GM12878 (cell line): Measurements from ENCODE around the gene LIMA1. TPM values are rescaled to one million over a fixed set of nuclear protein-coding genes. Genes with fewer than 3 reads are reported as not detected.

ENCODE experiments used
- BACH1 ChIP-seq: fragments of 450-650 bp; IDR thresholded peaks from 2 replicates; pipeline ENCODE4 v1.6.1; 2017; ENCODE audit warnings: mild to moderate bottlenecking, borderline replicate concordance
- BRCA1 ChIP-seq: IDR thresholded peaks from 2 replicates; pipeline ENCODE4 v1.6.1; 2011; ENCODE audit warnings: low read depth, low read length, improper control_type of control experiment
- CBFB ChIP-seq: IDR thresholded peaks from 2 replicates; pipeline ENCODE4 v1.6.1; 2016; ENCODE audit warnings: antibody characterized with exemption, low read depth
- DPF2 ChIP-seq: fragments of 450-650 bp; IDR thresholded peaks from 2 replicates; pipeline ENCODE4 v1.6.1; 2017; ENCODE audit warnings: mild to moderate bottlenecking
- GATAD2B ChIP-seq: fragments of 450-650 bp; conservative IDR thresholded peaks from 2 replicates; pipeline ENCODE4 v1.6.1; 2017; ENCODE audit warnings: low read depth, mild to moderate bottlenecking, moderate library complexity
- MEF2B ChIP-seq: fragments of 450-650 bp; IDR thresholded peaks from 2 replicates; pipeline ENCODE4 v1.6.1; 2018; ENCODE audit warnings: mild to moderate bottlenecking, moderate library complexity; ENCODE audit not compliant: partially characterized antibody, poor library complexity, severe bottlenecking
- POLR2A ChIP-seq: IDR thresholded peaks from 2 replicates; pipeline ENCODE4 v1.6.1; 2011; ENCODE audit warnings: low read depth, mild to moderate bottlenecking, low read length
- POU2F2 ChIP-seq: IDR thresholded peaks from 3 replicates; pipeline ENCODE4 v1.6.1; 2011; ENCODE audit warnings: low read depth, mild to moderate bottlenecking, low read length, borderline replicate concordance
- RB1 ChIP-seq: fragments of 450-650 bp; formaldehyde crosslinking; IDR thresholded peaks from 2 replicates; pipeline ENCODE4 v1.6.1; 2017; ENCODE audit warnings: mild to moderate bottlenecking, borderline replicate concordance
- SIN3A ChIP-seq: IDR thresholded peaks from 2 replicates; pipeline ENCODE4 v1.6.1; 2012; ENCODE audit warnings: low read depth, low read length, improper control_type of control experiment
- SP1 ChIP-seq: IDR thresholded peaks from one replicate; pipeline ENCODE4 v1.6.1; 2011; ENCODE audit warnings: low read depth, low read length
- SRF ChIP-seq, 2 experiments: IDR thresholded peaks; 2 replicates each; pipeline ENCODE4 v1.6.1; 2011; ENCODE audit warnings: low read depth in 2 of 2, low read length in 2 of 2, mild to moderate bottlenecking in 1 of 2, moderate library complexity in 1 of 2
- polyA plus RNA-seq, 11 experiments: library from polyadenylated mRNA; depleted of rRNA in 4 of 11; unstranded in 6 of 11; stranded (reverse) in 5 of 11; fragments of >200 nt; fragmentation: Nextera tagmentation in 4 of 11; fragmentation: Illumina TruSeq in 1 of 11; extraction: Ambion mirVana in 4 of 11; extraction: Trizol in 1 of 11; gene quantifications; 1 replicate in 1 of 11; 2 replicates in 10 of 11; pipeline versions ENCODE4 v1.2.1 to v1.2.3, GENCODE V29; 2011 to 2016; ENCODE audit warnings: inconsistent platforms in 2 of 11, missing spikeins in 2 of 11, low read depth in 1 of 11
- total RNA-seq, 4 experiments: library from RNA; depleted of rRNA in 3 of 4; stranded (reverse); fragments of >200 nt in 3 of 4; fragmentation: Illumina TruSeq in 1 of 4; extraction: Trizol in 1 of 4; gene quantifications; 2 replicates each; pipeline versions ENCODE4 v1.2.1 to v1.2.3, GENCODE V29; 2013 to 2021
- TF ChIP-seq, protein P1 (sequence below): fragments of 450-650 bp; IDR thresholded peaks from 2 replicates; pipeline ENCODE4 v1.6.1; 2016; ENCODE audit warnings: mild to moderate bottlenecking, moderate library complexity, borderline replicate concordance
- TF ChIP-seq, protein P2 (sequence below): fragments of 450-650 bp; IDR thresholded peaks from 2 replicates; pipeline ENCODE4 v1.6.1; 2017; ENCODE audit warnings: mild to moderate bottlenecking, moderate library complexity
- TF ChIP-seq, protein P3 (sequence below): fragments of 450-650 bp; IDR thresholded peaks from 2 replicates; pipeline ENCODE4 v1.6.1; 2017; ENCODE audit warnings: mild to moderate bottlenecking
- TF ChIP-seq, protein P4 (sequence below): IDR thresholded peaks from 2 replicates; pipeline ENCODE4 v1.6.1; 2011; ENCODE audit warnings: borderline replicate concordance, low read depth, mild to moderate bottlenecking, moderate library complexity, mixed read lengths, low read length; ENCODE audit not compliant: insufficient read depth; ENCODE audit errors: extremely low read length

LIMA1 gene
- total and polyA plus RNA-seq, 10 of the 15 experiments (the other 5 are each of a cell fraction or from before 2014, with no cell fraction given) = 53.2 to 109 (median 60.8) TPM

DNA sequence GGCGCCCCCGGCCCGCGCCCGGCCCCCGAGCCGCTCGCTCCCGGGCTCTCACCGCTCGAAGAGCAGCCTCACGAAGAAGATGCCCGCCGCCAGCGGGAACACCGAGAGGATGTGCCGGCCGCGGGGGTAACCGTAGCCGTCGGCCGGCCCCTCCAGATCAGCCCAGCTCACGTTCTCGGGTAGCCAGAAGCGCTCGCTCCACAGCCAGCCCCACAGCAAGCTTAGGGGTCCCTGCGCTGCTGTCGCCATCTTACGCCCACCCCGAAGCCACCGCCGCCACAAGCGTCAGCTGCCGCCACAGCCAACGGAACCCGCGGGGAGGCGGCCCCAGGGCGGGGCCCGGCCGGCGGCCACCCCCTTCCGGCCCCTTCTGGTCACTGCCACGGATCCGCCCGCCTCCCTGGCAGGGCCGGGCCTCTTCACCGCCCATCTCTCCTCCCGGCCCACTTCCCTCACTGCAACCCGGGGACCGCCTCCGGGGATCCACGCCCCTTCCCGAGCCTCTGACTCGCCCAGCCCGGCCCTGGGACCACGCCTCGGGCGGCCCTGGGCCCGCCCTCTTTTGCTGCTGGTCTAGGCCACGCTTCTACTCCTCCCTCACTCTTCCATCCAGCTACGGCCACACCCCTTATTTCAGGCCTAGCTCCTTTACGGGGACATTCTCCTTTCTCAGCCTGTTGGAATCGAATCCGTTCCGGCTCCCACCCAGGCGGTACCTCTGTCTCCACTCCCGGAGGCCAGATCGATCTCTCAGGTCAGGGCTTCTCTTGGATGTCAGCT is 116.1 kb downstream of the LIMA1 start, which contains the start of gene CERS5 (continued):
- TF ChIP-seq, protein P1, sequence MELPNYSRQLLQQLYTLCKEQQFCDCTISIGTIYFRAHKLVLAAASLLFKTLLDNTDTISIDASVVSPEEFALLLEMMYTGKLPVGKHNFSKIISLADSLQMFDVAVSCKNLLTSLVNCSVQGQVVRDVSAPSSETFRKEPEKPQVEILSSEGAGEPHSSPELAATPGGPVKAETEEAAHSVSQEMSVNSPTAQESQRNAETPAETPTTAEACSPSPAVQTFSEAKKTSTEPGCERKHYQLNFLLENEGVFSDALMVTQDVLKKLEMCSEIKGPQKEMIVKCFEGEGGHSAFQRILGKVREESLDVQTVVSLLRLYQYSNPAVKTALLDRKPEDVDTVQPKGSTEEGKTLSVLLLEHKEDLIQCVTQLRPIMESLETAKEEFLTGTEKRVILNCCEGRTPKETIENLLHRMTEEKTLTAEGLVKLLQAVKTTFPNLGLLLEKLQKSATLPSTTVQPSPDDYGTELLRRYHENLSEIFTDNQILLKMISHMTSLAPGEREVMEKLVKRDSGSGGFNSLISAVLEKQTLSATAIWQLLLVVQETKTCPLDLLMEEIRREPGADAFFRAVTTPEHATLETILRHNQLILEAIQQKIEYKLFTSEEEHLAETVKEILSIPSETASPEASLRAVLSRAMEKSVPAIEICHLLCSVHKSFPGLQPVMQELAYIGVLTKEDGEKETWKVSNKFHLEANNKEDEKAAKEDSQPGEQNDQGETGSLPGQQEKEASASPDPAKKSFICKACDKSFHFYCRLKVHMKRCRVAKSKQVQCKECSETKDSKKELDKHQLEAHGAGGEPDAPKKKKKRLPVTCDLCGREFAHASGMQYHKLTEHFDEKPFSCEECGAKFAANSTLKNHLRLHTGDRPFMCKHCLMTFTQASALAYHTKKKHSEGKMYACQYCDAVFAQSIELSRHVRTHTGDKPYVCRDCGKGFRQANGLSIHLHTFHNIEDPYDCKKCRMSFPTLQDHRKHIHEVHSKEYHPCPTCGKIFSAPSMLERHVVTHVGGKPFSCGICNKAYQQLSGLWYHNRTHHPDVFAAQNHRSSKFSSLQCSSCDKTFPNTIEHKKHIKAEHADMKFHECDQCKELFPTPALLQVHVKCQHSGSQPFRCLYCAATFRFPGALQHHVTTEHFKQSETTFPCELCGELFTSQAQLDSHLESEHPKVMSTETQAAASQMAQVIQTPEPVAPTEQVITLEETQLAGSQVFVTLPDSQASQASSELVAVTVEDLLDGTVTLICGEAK = no peak
- TF ChIP-seq BRCA1 = no peak
- TF ChIP-seq POU2F2 = peak; percentile 44; the same call in 1 of the 3 replicates
- TF ChIP-seq RB1 = peak; percentile 73; the same call in 1 of the 2 replicates
- TF ChIP-seq SIN3A = peak; percentile 36; the same call in 1 of the 2 replicates
- peak; percentile 87 for TF ChIP-seq POLR2A
- TF ChIP-seq, protein P2, sequence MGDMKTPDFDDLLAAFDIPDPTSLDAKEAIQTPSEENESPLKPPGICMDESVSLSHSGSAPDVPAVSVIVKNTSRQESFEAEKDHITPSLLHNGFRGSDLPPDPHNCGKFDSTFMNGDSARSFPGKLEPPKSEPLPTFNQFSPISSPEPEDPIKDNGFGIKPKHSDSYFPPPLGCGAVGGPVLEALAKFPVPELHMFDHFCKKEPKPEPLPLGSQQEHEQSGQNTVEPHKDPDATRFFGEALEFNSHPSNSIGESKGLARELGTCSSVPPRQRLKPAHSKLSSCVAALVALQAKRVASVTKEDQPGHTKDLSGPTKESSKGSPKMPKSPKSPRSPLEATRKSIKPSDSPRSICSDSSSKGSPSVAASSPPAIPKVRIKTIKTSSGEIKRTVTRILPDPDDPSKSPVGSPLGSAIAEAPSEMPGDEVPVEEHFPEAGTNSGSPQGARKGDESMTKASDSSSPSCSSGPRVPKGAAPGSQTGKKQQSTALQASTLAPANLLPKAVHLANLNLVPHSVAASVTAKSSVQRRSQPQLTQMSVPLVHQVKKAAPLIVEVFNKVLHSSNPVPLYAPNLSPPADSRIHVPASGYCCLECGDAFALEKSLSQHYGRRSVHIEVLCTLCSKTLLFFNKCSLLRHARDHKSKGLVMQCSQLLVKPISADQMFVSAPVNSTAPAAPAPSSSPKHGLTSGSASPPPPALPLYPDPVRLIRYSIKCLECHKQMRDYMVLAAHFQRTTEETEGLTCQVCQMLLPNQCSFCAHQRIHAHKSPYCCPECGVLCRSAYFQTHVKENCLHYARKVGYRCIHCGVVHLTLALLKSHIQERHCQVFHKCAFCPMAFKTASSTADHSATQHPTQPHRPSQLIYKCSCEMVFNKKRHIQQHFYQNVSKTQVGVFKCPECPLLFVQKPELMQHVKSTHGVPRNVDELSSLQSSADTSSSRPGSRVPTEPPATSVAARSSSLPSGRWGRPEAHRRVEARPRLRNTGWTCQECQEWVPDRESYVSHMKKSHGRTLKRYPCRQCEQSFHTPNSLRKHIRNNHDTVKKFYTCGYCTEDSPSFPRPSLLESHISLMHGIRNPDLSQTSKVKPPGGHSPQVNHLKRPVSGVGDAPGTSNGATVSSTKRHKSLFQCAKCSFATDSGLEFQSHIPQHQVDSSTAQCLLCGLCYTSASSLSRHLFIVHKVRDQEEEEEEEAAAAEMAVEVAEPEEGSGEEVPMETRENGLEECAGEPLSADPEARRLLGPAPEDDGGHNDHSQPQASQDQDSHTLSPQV = no peak
- TF ChIP-seq SP1 = peak; percentile 73
- TF ChIP-seq BACH1 = peak; percentile 43
- peak; percentile 93 for TF ChIP-seq DPF2
- TF ChIP-seq, protein P3, sequence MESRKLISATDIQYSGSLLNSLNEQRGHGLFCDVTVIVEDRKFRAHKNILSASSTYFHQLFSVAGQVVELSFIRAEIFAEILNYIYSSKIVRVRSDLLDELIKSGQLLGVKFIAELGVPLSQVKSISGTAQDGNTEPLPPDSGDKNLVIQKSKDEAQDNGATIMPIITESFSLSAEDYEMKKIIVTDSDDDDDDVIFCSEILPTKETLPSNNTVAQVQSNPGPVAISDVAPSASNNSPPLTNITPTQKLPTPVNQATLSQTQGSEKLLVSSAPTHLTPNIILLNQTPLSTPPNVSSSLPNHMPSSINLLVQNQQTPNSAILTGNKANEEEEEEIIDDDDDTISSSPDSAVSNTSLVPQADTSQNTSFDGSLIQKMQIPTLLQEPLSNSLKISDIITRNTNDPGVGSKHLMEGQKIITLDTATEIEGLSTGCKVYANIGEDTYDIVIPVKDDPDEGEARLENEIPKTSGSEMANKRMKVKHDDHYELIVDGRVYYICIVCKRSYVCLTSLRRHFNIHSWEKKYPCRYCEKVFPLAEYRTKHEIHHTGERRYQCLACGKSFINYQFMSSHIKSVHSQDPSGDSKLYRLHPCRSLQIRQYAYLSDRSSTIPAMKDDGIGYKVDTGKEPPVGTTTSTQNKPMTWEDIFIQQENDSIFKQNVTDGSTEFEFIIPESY = no peak
- TF ChIP-seq, protein P4, sequence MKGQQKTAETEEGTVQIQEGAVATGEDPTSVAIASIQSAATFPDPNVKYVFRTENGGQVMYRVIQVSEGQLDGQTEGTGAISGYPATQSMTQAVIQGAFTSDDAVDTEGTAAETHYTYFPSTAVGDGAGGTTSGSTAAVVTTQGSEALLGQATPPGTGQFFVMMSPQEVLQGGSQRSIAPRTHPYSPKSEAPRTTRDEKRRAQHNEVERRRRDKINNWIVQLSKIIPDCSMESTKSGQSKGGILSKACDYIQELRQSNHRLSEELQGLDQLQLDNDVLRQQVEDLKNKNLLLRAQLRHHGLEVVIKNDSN = no peak
- peak; percentile 61 for TF ChIP-seq MEF2B
- TF ChIP-seq SRF (IDR thresholded peaks at IDR 0.05; ENCODE audit: low read depth in 2 of 2, low read length in 2 of 2) = 0 out of 4 replicates have a peak, but pooled peaks of 1 of the 2 experiments have one; percentile 17
- TF ChIP-seq GATAD2B = peak; percentile 89
- 0 out of 2 replicates have a peak, but pooled peaks have one; percentile 37 for TF ChIP-seq CBFB
